Measurements from ENCODE around the gene ZNF562. TPM values are rescaled to one million over a fixed set of nuclear protein-coding genes. Genes with fewer than 3 reads are reported as not detected.

ZNF562 gene
- total RNA-seq, 1 experiment from 2014 or later = 31.8 TPM

DNA sequence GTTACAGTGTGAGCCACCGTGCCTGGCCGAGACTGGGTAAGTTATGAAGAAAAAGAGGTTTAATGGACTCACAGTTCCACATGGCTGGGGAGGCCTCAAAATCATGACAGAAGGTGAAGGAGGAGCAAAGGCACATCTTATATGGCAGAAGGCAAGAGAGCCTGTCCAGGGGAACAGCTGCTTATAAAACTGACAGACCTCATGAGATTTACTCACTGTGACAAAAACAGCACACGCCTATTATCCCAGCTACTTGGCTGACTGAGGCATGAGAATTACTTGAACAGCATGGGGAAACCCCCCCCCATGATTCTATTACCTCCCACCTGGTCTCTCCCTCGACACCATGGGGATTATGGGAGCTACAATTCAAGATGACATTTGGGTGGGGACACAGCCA lies 30.4 kb downstream of the ZNF562 start:
- intact Hi-C loops (cut with micrococcal nuclease; ENCODE audit: unreplicated experiment) = no loop called here
- no peak overlapping the region for H3K27ac Mint-ChIP-seq (ENCODE audit: unreplicated experiment)
- CTCF ChIA-PET = no interaction called here
- H3K9me3 Mint-ChIP-seq (ENCODE audit: low read depth, unreplicated experiment) = peaks cover 13% of the 10 kb centered on the region
- H3K27me3 Mint-ChIP-seq (ENCODE audit: unreplicated experiment) = no peaks in the 10 kb centered on the region
- no peak for DNase-seq
- peaks cover 20% of the 10 kb centered on the region for H3K36me3 Mint-ChIP-seq (ENCODE audit: insufficient read depth, unreplicated experiment)
- no peak overlapping the region for H3K4me3 Mint-ChIP-seq (ENCODE audit: low read depth, unreplicated experiment)
- TF ChIP-seq, protein P1, sequence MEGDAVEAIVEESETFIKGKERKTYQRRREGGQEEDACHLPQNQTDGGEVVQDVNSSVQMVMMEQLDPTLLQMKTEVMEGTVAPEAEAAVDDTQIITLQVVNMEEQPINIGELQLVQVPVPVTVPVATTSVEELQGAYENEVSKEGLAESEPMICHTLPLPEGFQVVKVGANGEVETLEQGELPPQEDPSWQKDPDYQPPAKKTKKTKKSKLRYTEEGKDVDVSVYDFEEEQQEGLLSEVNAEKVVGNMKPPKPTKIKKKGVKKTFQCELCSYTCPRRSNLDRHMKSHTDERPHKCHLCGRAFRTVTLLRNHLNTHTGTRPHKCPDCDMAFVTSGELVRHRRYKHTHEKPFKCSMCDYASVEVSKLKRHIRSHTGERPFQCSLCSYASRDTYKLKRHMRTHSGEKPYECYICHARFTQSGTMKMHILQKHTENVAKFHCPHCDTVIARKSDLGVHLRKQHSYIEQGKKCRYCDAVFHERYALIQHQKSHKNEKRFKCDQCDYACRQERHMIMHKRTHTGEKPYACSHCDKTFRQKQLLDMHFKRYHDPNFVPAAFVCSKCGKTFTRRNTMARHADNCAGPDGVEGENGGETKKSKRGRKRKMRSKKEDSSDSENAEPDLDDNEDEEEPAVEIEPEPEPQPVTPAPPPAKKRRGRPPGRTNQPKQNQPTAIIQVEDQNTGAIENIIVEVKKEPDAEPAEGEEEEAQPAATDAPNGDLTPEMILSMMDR (IDR thresholded peaks at IDR 0.05; ENCODE audit: unreplicated experiment) = no peak
- peaks cover 12% of the 10 kb centered on the region for H3K4me1 Mint-ChIP-seq (ENCODE audit: low read depth, unreplicated experiment)
- BruUV-seq (replicated peaks) = no TSS peak

DNA sequence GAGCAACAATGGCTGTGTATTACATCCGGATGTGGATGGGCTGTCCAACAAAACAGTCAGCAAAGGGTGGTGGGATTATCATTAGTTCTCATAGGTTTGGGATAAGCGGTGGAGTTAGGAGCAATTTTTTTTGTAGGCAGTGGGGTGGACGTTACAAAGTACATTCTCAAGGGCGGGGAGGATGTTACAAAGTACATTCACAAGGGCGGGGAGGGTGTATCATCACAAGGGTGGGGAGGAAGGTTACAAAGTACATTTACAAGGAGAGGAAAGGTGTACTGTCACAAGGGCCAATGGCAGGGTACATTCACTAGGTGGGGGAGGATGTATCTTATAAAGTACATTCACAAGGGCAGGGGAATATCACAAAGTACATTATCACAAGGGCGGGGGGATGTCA lies 33.1 kb downstream of the ZNF562 start:
- no TSS peak for BruUV-seq (replicated peaks)
- H3K9me3 Mint-ChIP-seq (ENCODE audit: low read depth, unreplicated experiment) = peaks cover 13% of the 10 kb centered on the region
- no peak overlapping the region for H3K4me3 Mint-ChIP-seq (ENCODE audit: low read depth, unreplicated experiment)
- no peak overlapping the region for H3K27ac Mint-ChIP-seq (ENCODE audit: unreplicated experiment)
- DNase-seq = no peak
- intact Hi-C loops (cut with micrococcal nuclease; ENCODE audit: unreplicated experiment) = no loop called here
- no peaks in the 10 kb centered on the region for H3K27me3 Mint-ChIP-seq (ENCODE audit: unreplicated experiment)
- TF ChIP-seq, protein P1 (IDR thresholded peaks at IDR 0.05; ENCODE audit: unreplicated experiment) = no peak
- CTCF ChIA-PET = interaction anchor here (0.6 kb wide), 1 partner anchor 100 kb away, joined by 6 read pairs; no protein-coding TSS in a partner anchor
- H3K4me1 Mint-ChIP-seq (ENCODE audit: low read depth, unreplicated experiment) = peaks cover 12% of the 10 kb centered on the region
- H3K36me3 Mint-ChIP-seq (ENCODE audit: insufficient read depth, unreplicated experiment) = peaks cover 11% of the 10 kb centered on the region

DNA sequence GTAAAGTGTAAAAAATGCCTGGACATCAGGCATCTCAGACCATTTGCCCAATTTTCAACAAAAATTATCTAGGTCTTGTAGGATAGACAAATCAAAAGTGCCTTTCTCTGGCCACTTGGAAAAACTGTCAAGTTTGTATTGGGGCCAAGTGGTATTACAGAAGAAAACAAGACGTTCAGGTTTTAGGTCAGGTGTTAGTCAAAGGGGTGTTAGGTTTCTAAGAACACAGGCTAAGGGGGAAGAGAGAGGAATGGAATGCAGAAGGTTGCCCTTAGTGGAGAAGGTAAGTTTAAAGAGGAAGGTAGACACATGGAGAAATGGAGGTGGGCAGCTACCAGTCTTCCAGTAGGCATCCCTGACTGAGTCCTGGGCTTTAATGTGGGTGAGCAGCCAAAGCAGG lies 33.9 kb downstream of the ZNF562 start:
- H3K27ac Mint-ChIP-seq (ENCODE audit: unreplicated experiment) = no peak overlapping the region
- no peak for DNase-seq
- no peaks in the 10 kb centered on the region for H3K27me3 Mint-ChIP-seq (ENCODE audit: unreplicated experiment)
- H3K36me3 Mint-ChIP-seq (ENCODE audit: insufficient read depth, unreplicated experiment) = peaks cover 10% of the 10 kb centered on the region
- peaks cover 13% of the 10 kb centered on the region for H3K9me3 Mint-ChIP-seq (ENCODE audit: low read depth, unreplicated experiment)
- no peak overlapping the region for H3K4me3 Mint-ChIP-seq (ENCODE audit: low read depth, unreplicated experiment)
- BruUV-seq (replicated peaks) = no TSS peak
- CTCF ChIA-PET = no interaction called here
- H3K4me1 Mint-ChIP-seq (ENCODE audit: low read depth, unreplicated experiment) = peaks cover 12% of the 10 kb centered on the region
- TF ChIP-seq, protein P1 (IDR thresholded peaks at IDR 0.05; ENCODE audit: unreplicated experiment) = no peak
- intact Hi-C loops (cut with micrococcal nuclease; ENCODE audit: unreplicated experiment) = no loop called here

DNA sequence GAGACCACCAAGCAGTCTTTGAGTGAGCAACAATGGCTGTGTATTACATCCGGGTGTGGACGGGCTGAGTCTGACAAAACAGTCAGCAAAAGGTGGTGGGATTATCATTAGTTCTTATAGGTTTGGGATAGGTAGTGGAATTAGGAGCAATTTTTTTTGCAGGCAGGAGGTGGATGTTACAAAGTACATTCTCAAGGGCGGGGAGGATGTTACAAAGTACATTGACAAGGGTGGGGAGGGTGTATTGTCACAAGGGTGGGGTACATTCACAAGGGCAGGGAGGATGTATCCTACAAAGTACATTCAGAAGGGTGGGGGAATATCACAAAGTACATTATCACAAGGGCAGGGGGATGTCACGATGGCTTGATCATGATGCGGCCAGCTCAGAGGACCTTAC lies 38.9 kb downstream of the ZNF562 start:
- BruUV-seq (replicated peaks) = no TSS peak
- TF ChIP-seq, protein P1 (IDR thresholded peaks at IDR 0.05; ENCODE audit: unreplicated experiment) = no peak
- no peak for DNase-seq
- Mint-ChIP-seq H3K27me3 (ENCODE audit: unreplicated experiment) (no peaks in the 10 kb centered on the region), H3K9me3 (ENCODE audit: low read depth, unreplicated experiment) (peaks cover 12% of the 10 kb centered on the region), H3K4me3 (ENCODE audit: low read depth, unreplicated experiment) (no peak overlapping the region), H3K27ac (ENCODE audit: unreplicated experiment) (no peak overlapping the region), H3K4me1 (ENCODE audit: low read depth, unreplicated experiment) (peaks cover 8% of the 10 kb centered on the region), H3K36me3 (ENCODE audit: insufficient read depth, unreplicated experiment) (peaks cover 7% of the 10 kb centered on the region)
- CTCF ChIA-PET = no interaction called here
- intact Hi-C loops (cut with micrococcal nuclease; ENCODE audit: unreplicated experiment) = no loop called here
